Caco-2 (cell line): ENCODE data around the gene APOD. TPM values are rescaled to one million over a fixed set of nuclear protein-coding genes. Genes with fewer than 3 reads are reported as not detected.

ENCODE experiments used
- BruUV-seq: library from RNA; stranded (reverse); fragments of 400-500 nt; replicated peaks from 2 replicates; lab custom pipeline; 2021; lab: Mats Ljungman, UMichigan
- CTCF ChIA-PET: fragments of 300-600 bp; sonication (Branson Sonifier 250); formaldehyde crosslinking; loops from one replicate; lab custom pipeline; 2022; ENCODE audit warnings: antibody characterized with exemption; lab: Charles Lee
- POLR2A ChIA-PET: fragments of 300-600 bp; sonication (Branson Sonifier 250); formaldehyde crosslinking; loops from one replicate; lab custom pipeline; 2022; ENCODE audit warnings: antibody characterized with exemption; lab: Charles Lee
- DNase-seq, 2 experiments: peaks; one replicate each; pipeline versions ENCODE4 v3.0.0 to v3.0.0-alpha.2; 2020 to 2022
- H3K27me3 ChIP-seq: replicated peaks from 2 replicates; pipeline ENCODE4 v1.6.0; 2011; ENCODE audit warnings: low read length; ENCODE audit not compliant: control insufficient read depth, insufficient read depth
- H3K36me3 ChIP-seq: 2 replicates; pipeline ENCODE4 v1.5.1; 2011; ENCODE audit warnings: low read length; ENCODE audit not compliant: control insufficient read depth, insufficient read depth
- H3K4me1 ChIP-seq: fragments of 250-450 bp; sonication (Bioruptor Pico); 2 replicates; pipeline ENCODE4 v1.5.1; 2020; ENCODE audit warnings: mild to moderate bottlenecking
- H3K4me3 ChIP-seq: 2 replicates; pipeline ENCODE4 v1.5.1; 2011; ENCODE audit warnings: low read depth, mild to moderate bottlenecking, control low read depth, low read length
- H3K9me3 ChIP-seq: fragments of 250-450 bp; sonication (Bioruptor Pico); 2 replicates; pipeline ENCODE4 v1.5.1; 2020; ENCODE audit warnings: mild to moderate bottlenecking, moderate library complexity
- H3K27ac Mint-ChIP-seq: one replicate; pipeline ENCODE4 v1.8.0; 2022; ENCODE audit warnings: mixed read lengths; ENCODE audit not compliant: unreplicated experiment
- H3K27me3 Mint-ChIP-seq: one replicate; pipeline ENCODE4 v1.8.0; 2022; ENCODE audit warnings: mixed read lengths; ENCODE audit not compliant: insufficient read depth, unreplicated experiment
- H3K36me3 Mint-ChIP-seq: one replicate; pipeline ENCODE4 v1.8.0; 2022; ENCODE audit warnings: mild to moderate bottlenecking, mixed read lengths; ENCODE audit not compliant: insufficient read depth, unreplicated experiment
- H3K4me1 Mint-ChIP-seq: one replicate; pipeline ENCODE4 v1.8.0; 2022; ENCODE audit warnings: low read depth, mixed read lengths; ENCODE audit not compliant: unreplicated experiment
- H3K4me3 Mint-ChIP-seq: one replicate; pipeline ENCODE4 v1.8.0; 2022; ENCODE audit warnings: mild to moderate bottlenecking, moderate library complexity, mixed read lengths; ENCODE audit not compliant: unreplicated experiment
- H3K9me3 Mint-ChIP-seq: one replicate; pipeline ENCODE4 v1.8.0; 2022; ENCODE audit warnings: mixed read lengths; ENCODE audit not compliant: unreplicated experiment
- CTCF ChIP-seq, 2 experiments: fragments of 200-600 bp in 1 of 2; IDR thresholded peaks; 1 replicate in 1 of 2; 2 replicates in 1 of 2; pipeline versions ENCODE4 v1.5.1 to v1.8.0; 2011 to 2022; ENCODE audit warnings: antibody characterized with exemption in 1 of 2, control low read depth in 1 of 2, inconsistent platforms in 1 of 2, low read depth in 1 of 2, low read length in 1 of 2, mild to moderate bottlenecking in 1 of 2, moderate library complexity in 1 of 2; ENCODE audit not compliant: insufficient read depth in 1 of 2, severe bottlenecking in 1 of 2, unreplicated experiment in 1 of 2
- intact Hi-C: fragments of 100-400 bp; cut with micrococcal nuclease; formaldehyde crosslinking; loops from one replicate; pipeline ENCODE4 v1.10.0; 2022; ENCODE audit not compliant: unreplicated experiment
- total RNA-seq: library from RNA; stranded (reverse); gene quantifications from 2 replicates; pipeline ENCODE4 v1.2.3, GENCODE V29; 2022

Gene APOD
- total RNA-seq, 1 experiment from 2014 or later, result 101 TPM

GRCh38 chr3:195587824-195588223 lies 4.1 kb upstream of the APOD start:
- intact Hi-C loops, result no loop called here
- no peak for TF ChIP-seq CTCF (IDR thresholded peaks at IDR 0.05; ENCODE audit: insufficient read depth in 1 of 2, low read depth in 1 of 2, low read length in 1 of 2, severe bottlenecking in 1 of 2, unreplicated experiment in 1 of 2)
- H3K27me3 Mint-ChIP-seq, result no peaks in the 10 kb centered on the region
- no peak overlapping the region for H3K27ac Mint-ChIP-seq
- Histone ChIP-seq H3K27me3 (no peaks in the 10 kb centered on the region), H3K36me3 (peaks cover 2% of the 10 kb centered on the region; the same call in 1 of the 2 replicates), H3K4me3 (no peak overlapping the region), H3K9me3 (peaks cover 55% of the 10 kb centered on the region), H3K4me1 (peaks cover 80% of the 10 kb centered on the region)
- BruUV-seq, result no TSS peak
- no peaks in the 10 kb centered on the region for H3K9me3 Mint-ChIP-seq
- POLR2A ChIA-PET, result no interaction called here
- DNase-seq, result no peak
- peaks cover 8% of the 10 kb centered on the region for H3K4me1 Mint-ChIP-seq
- no peaks in the 10 kb centered on the region for H3K36me3 Mint-ChIP-seq
- H3K4me3 Mint-ChIP-seq, result no peak overlapping the region
- CTCF ChIA-PET, result no interaction called here

- TF ChIP-seq CTCF (IDR thresholded peaks at IDR 0.05; ENCODE audit: insufficient read depth in 1 of 2, low read depth in 1 of 2, low read length in 1 of 2, severe bottlenecking in 1 of 2, unreplicated experiment in 1 of 2), result no peak
- peaks cover 51% of the 10 kb centered on the region for H3K9me3 ChIP-seq
- DNase-seq, result no peak
- Mint-ChIP-seq H3K27me3 (no peaks in the 10 kb centered on the region), H3K4me3 (no peak overlapping the region), H3K36me3 (no peaks in the 10 kb centered on the region), H3K4me1 (peaks cover 8% of the 10 kb centered on the region), H3K27ac (no peak overlapping the region), H3K9me3 (no peaks in the 10 kb centered on the region)
- H3K4me1 ChIP-seq, result peaks cover 79% of the 10 kb centered on the region
- intact Hi-C loops, result no loop called here
- H3K27me3 ChIP-seq, result no peaks in the 10 kb centered on the region
- no TSS peak for BruUV-seq
- ChIA-PET CTCF (no interaction called here), POLR2A (no interaction called here)
- peaks cover 2% of the 10 kb centered on the region; the same call in 1 of the 2 replicates for H3K36me3 ChIP-seq
- H3K4me3 ChIP-seq, result no peak overlapping the region
Measured at GRCh38 chr3:195587406-195587805, 3.7 kb upstream of the APOD start.

DNA sequence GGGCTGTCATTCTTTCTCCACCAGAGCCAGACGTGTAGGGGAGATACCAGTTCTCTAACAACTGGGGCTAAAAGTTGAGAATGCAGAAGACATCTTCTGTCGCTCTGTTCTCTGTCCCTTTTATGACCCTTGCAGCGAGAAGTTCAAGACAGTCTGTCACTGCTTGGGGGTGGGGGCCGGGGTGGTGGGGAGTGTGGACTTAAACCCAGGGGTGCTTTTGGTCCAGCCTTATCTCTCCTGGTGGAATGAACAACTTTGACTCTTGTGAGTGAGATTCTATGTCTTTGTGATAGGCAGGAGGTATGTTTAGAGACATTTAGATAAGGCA lies 767 bp upstream of the APOD start:
- no peak for TF ChIP-seq CTCF (IDR thresholded peaks at IDR 0.05; ENCODE audit: insufficient read depth in 1 of 2, low read depth in 1 of 2, low read length in 1 of 2, severe bottlenecking in 1 of 2, unreplicated experiment in 1 of 2)
- ChIA-PET CTCF (interaction anchor here (0.6 kb wide), 1 partner anchor 127 kb away, joined by 5 read pairs; no protein-coding TSS in a partner anchor), POLR2A (interaction anchor here (0.7 to 1.0 kb wide), 3 partner anchors 36 to 1460 kb away, joined by 3 to 5 read pairs (median 3); partner anchors contain the start of gene PPP1R2)
- no TSS peak for BruUV-seq
- intact Hi-C loops, result no loop called here
- Mint-ChIP-seq H3K36me3 (peaks cover 6% of the 10 kb centered on the region), H3K27ac (peak overlapping the region; percentile 56), H3K4me1 (peaks cover 8% of the 10 kb centered on the region), H3K9me3 (no peaks in the 10 kb centered on the region), H3K27me3 (no peaks in the 10 kb centered on the region), H3K4me3 (no peak overlapping the region)
- Histone ChIP-seq H3K36me3 (no peaks in the 10 kb centered on the region), H3K9me3 (peaks cover 27% of the 10 kb centered on the region), H3K4me1 (peaks cover 61% of the 10 kb centered on the region), H3K27me3 (no peaks in the 10 kb centered on the region), H3K4me3 (no peak overlapping the region)
- DNase-seq, result peak; percentile 16 to 67
